K562 (cell line): ENCODE measurements around the gene PPRC1. TPM values are rescaled to one million over a fixed set of nuclear protein-coding genes. Genes with fewer than 3 reads are reported as not detected.

Source experiments
- BCOR ChIP-seq: fragments of 450-650 bp; IDR thresholded peaks from 2 replicates; pipeline ENCODE4 v1.6.1; 2016
- CBFA2T2 ChIP-seq: fragments of 450-650 bp; conservative IDR thresholded peaks from 2 replicates; pipeline ENCODE4 v1.6.1; 2017; ENCODE audit warnings: mild to moderate bottlenecking
- CREM ChIP-seq: IDR thresholded peaks from 2 replicates; pipeline ENCODE4 v1.6.1; 2014; ENCODE audit warnings: antibody characterized with exemption, low read depth
- FOXM1 ChIP-seq, 2 experiments: fragments of 450-650 bp in 1 of 2; sonication (generic) in 1 of 2; formaldehyde crosslinking in 1 of 2; IDR thresholded peaks; 2 replicates each; pipeline versions ENCODE4 v1.6.1 to v1.9.0; 2017 to 2022; ENCODE audit warnings: low read depth in 2 of 2, mild to moderate bottlenecking in 2 of 2, missing genetic modification reagents in 1 of 2, moderate library complexity in 1 of 2
- KAT7 ChIP-seq: sonication (generic); formaldehyde crosslinking; IDR thresholded peaks from 2 replicates; pipeline ENCODE4 v1.8.0; 2022; ENCODE audit warnings: missing genetic modification reagents, mild to moderate bottlenecking, borderline replicate concordance
- MTA1 ChIP-seq: fragments of 450-650 bp; IDR thresholded peaks from 2 replicates; pipeline ENCODE4 v1.6.1; 2017; ENCODE audit warnings: borderline replicate concordance
- POLR2B ChIP-seq: fragments of 450-650 bp; IDR thresholded peaks from 2 replicates; pipeline ENCODE4 v1.6.1; 2018; ENCODE audit warnings: low read depth; ENCODE audit not compliant: partially characterized antibody
- SP1 ChIP-seq: sonication (generic); formaldehyde crosslinking; IDR thresholded peaks from 2 replicates; pipeline ENCODE4 v1.8.1; 2022; ENCODE audit warnings: mild to moderate bottlenecking, missing genetic modification reagents
- TRIM24 ChIP-seq, 2 experiments: fragments of 450-650 bp; IDR thresholded peaks; 2 replicates each; pipeline ENCODE4 v1.6.1; 2016
- ZKSCAN3 ChIP-seq: fragments of 250-450 bp; sonication (Bioruptor Pico); IDR thresholded peaks from 2 replicates; pipeline ENCODE4 v1.4.0; 2020
- polyA plus RNA-seq, 8 experiments: library from polyadenylated mRNA; depleted of rRNA in 4 of 8; stranded (reverse) in 5 of 8; unstranded in 3 of 8; fragments of >200 nt; fragmentation: Nextera tagmentation in 2 of 8; fragmentation: Illumina TruSeq in 1 of 8; extraction: Ambion mirVana in 2 of 8; extraction: Trizol in 1 of 8; gene quantifications; 2 replicates each; pipeline versions ENCODE4 v1.2.1 to v1.2.3, GENCODE V29; 2011 to 2014; ENCODE audit warnings: inconsistent platforms in 1 of 8, missing spikeins in 1 of 8
- total RNA-seq, 7 experiments: library from RNA; depleted of rRNA in 6 of 7; stranded (reverse); fragments of >200 nt in 6 of 7; fragmentation: Illumina TruSeq in 2 of 7; extraction: Trizol in 2 of 7; gene quantifications; 2 replicates each; pipeline versions ENCODE4 v1.2.1 to v1.2.3, GENCODE V29; 2011 to 2021; ENCODE audit warnings: low replicate concordance in 1 of 7
- TF ChIP-seq, protein P1 (sequence below), 2 experiments: fragments of 450-650 bp; formaldehyde crosslinking in 1 of 2; IDR thresholded peaks; 2 replicates each; pipeline versions ENCODE4 v1.4.0 to v1.6.1; 2014 to 2020; ENCODE audit warnings: mild to moderate bottlenecking in 2 of 2, borderline replicate concordance in 1 of 2, low read depth in 1 of 2
- TF ChIP-seq, protein P2 (sequence below): fragments of 250-450 bp; sonication (Bioruptor Pico); IDR thresholded peaks from 2 replicates; pipeline ENCODE4 v1.4.0; 2020; ENCODE audit warnings: mild to moderate bottlenecking
- TF ChIP-seq, protein P3 (sequence below), 2 experiments: fragments of 450-650 bp; conservative IDR thresholded peaks; 2 replicates each; pipeline ENCODE4 v1.6.1; 2017; ENCODE audit warnings: mild to moderate bottlenecking in 2 of 2, moderate library complexity in 2 of 2
- TF ChIP-seq, protein P4 (sequence below): sonication (generic); formaldehyde crosslinking; IDR thresholded peaks from 2 replicates; pipeline ENCODE4 v1.8.0; 2022; ENCODE audit warnings: missing genetic modification reagents, mild to moderate bottlenecking, moderate library complexity, borderline replicate concordance

The PPRC1 gene
- total and polyA plus RNA-seq, 9 of the 15 experiments (the other 6 are each of a cell fraction or from before 2014, with no cell fraction given) = 8.5 to 47.1 (median 16.2) TPM

DNA sequence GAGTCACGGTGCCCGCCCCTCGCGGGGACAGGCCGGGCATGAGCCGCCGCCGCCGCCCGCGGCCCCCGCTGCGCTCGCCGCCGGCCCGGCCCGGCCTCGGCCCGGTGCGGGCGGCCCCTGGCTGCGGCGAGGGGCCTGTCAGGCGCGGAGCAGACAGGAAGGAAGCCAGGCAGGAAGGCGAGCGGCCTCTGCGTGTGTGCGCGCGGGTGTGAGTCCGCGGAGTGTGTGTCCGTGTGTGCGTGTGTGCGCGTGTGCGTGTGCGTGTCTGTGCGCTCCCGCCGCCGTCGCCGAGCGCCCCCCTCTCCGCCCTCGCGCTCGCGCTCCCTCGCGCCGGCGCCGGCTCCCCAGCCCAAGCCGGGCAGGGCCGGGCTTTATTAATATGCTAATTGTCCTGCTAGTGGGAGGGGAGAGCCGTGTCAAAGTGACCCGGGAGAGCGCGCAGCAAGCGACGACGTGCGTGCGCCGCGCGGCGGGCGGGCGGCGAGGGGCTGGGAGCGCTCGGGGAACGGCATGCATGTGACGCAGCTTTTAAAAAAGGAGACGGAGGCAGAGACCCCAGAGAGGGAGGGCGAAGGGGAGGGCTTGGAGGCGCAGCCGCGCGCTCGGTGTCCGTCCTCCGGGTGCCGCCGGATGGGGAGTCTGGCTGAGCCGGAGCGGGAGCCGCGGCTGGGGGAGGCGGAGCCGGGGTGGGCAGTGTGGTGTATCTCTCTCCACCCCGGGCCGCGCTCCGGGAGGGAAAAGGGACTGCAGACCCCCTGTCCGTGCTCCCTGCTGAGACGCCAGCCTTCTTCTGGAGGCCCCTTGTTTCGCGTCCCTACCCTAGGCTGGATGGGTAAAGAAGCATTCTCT, 12.5 kb upstream of the PPRC1 start, which contains the start of gene LDB1 (continued):
- TF ChIP-seq, protein P1, sequence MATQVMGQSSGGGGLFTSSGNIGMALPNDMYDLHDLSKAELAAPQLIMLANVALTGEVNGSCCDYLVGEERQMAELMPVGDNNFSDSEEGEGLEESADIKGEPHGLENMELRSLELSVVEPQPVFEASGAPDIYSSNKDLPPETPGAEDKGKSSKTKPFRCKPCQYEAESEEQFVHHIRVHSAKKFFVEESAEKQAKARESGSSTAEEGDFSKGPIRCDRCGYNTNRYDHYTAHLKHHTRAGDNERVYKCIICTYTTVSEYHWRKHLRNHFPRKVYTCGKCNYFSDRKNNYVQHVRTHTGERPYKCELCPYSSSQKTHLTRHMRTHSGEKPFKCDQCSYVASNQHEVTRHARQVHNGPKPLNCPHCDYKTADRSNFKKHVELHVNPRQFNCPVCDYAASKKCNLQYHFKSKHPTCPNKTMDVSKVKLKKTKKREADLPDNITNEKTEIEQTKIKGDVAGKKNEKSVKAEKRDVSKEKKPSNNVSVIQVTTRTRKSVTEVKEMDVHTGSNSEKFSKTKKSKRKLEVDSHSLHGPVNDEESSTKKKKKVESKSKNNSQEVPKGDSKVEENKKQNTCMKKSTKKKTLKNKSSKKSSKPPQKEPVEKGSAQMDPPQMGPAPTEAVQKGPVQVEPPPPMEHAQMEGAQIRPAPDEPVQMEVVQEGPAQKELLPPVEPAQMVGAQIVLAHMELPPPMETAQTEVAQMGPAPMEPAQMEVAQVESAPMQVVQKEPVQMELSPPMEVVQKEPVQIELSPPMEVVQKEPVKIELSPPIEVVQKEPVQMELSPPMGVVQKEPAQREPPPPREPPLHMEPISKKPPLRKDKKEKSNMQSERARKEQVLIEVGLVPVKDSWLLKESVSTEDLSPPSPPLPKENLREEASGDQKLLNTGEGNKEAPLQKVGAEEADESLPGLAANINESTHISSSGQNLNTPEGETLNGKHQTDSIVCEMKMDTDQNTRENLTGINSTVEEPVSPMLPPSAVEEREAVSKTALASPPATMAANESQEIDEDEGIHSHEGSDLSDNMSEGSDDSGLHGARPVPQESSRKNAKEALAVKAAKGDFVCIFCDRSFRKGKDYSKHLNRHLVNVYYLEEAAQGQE (IDR thresholded peaks at IDR 0.05; ENCODE audit: borderline replicate concordance) = peak; percentile 60
- TF ChIP-seq, protein P1 (CRISPR knock-in tag; IDR thresholded peaks at IDR 0.05; ENCODE audit: low read depth) = 0 out of 2 replicates have a peak, but pooled peaks have one; percentile 45
- TF ChIP-seq, protein P2, sequence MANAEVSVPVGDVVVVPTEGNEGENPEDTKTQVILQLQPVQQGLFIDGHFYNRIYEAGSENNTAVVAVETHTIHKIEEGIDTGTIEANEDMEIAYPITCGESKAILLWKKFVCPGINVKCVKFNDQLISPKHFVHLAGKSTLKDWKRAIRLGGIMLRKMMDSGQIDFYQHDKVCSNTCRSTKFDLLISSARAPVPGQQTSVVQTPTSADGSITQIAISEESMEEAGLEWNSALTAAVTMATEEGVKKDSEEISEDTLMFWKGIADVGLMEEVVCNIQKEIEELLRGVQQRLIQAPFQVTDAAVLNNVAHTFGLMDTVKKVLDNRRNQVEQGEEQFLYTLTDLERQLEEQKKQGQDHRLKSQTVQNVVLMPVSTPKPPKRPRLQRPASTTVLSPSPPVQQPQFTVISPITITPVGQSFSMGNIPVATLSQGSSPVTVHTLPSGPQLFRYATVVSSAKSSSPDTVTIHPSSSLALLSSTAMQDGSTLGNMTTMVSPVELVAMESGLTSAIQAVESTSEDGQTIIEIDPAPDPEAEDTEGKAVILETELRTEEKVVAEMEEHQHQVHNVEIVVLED = peak; percentile 80
- TF ChIP-seq SP1 (peak; percentile 40; the same call in 1 of the 2 replicates), KAT7 (CRISPR knock-in tag) (peak; percentile 87), ZKSCAN3 (CRISPR knock-in tag) (no peak), CREM (peak; percentile 87), BCOR (no peak), TRIM24 (IDR thresholded peaks at IDR 0.05) (no peak), POLR2B (peak; percentile 78), FOXM1 (IDR thresholded peaks at IDR 0.05; ENCODE audit: low read depth) (no peak), FOXM1 (CRISPR knock-in tag; IDR thresholded peaks at IDR 0.05; ENCODE audit: low read depth) (0 out of 2 replicates have a peak, but pooled peaks have one; percentile 32), MTA1 (no peak), CBFA2T2 (no peak)
- TF ChIP-seq, protein P3, sequence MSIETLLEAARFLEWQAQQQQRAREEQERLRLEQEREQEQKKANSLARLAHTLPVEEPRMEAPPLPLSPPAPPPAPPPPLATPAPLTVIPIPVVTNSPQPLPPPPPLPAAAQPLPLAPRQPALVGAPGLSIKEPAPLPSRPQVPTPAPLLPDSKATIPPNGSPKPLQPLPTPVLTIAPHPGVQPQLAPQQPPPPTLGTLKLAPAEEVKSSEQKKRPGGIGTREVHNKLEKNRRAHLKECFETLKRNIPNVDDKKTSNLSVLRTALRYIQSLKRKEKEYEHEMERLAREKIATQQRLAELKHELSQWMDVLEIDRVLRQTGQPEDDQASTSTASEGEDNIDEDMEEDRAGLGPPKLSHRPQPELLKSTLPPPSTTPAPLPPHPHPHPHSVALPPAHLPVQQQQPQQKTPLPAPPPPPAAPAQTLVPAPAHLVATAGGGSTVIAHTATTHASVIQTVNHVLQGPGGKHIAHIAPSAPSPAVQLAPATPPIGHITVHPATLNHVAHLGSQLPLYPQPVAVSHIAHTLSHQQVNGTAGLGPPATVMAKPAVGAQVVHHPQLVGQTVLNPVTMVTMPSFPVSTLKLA (conservative IDR thresholded peaks at IDR 0.05) = peak; percentile 46 to 80
- TF ChIP-seq, protein P4, sequence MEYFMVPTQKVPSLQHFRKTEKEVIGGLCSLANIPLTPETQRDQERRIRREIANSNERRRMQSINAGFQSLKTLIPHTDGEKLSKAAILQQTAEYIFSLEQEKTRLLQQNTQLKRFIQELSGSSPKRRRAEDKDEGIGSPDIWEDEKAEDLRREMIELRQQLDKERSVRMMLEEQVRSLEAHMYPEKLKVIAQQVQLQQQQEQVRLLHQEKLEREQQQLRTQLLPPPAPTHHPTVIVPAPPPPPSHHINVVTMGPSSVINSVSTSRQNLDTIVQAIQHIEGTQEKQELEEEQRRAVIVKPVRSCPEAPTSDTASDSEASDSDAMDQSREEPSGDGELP (CRISPR knock-in tag) = peak; percentile 62; the same call in 1 of the 2 replicates
